Measurements from ENCODE around the gene WFIKKN1. TPM values are rescaled to one million over a fixed set of nuclear protein-coding genes. Genes with fewer than 3 reads are reported as not detected.

The WFIKKN1 gene
- total and polyA plus RNA-seq, 2 of the 13 experiments (the other 11 are each of a cell fraction or from before 2014, with no cell fraction given), result 1.7 to 4.9 TPM

GRCh38 chr16:588889-589657 lies 41.7 kb upstream of the WFIKKN1 start (continued):
- TF ChIP-seq ZBED4 (CRISPR knock-in tag; IDR thresholded peaks at IDR 0.05; ENCODE audit: borderline replicate concordance), result no peak
- 0 out of 2 replicates have a peak, but pooled peaks have one; percentile 48 for TF ChIP-seq DMAP1 (CRISPR knock-in tag; IDR thresholded peaks at IDR 0.05)
- TF ChIP-seq EED (CRISPR knock-in tag; IDR thresholded peaks at IDR 0.05), result no peak
- peak; percentile 48; the same call in 1 of the 2 replicates for TF ChIP-seq ATF2 (CRISPR knock-in tag; IDR thresholded peaks at IDR 0.05)
- TF ChIP-seq IKZF5 (CRISPR knock-in tag; IDR thresholded peaks at IDR 0.05), result peak; percentile 49; the same call in 1 of the 2 replicates
- TF ChIP-seq ZNF569 (CRISPR knock-in tag; IDR thresholded peaks at IDR 0.05; ENCODE audit: borderline replicate concordance), result no peak
- no peak for TF ChIP-seq FLYWCH1 (CRISPR knock-in tag; IDR thresholded peaks at IDR 0.05)
- TF ChIP-seq ZZZ3 (CRISPR knock-in tag; IDR thresholded peaks at IDR 0.05; ENCODE audit: borderline replicate concordance), result peak; percentile 50; the same call in 1 of the 2 replicates
- no peak for TF ChIP-seq ATF3 (CRISPR knock-in tag; IDR thresholded peaks at IDR 0.05)
- no peak for TF ChIP-seq ZNF20 (CRISPR knock-in tag; IDR thresholded peaks at IDR 0.05)
- TF ChIP-seq CBX2 (IDR thresholded peaks at IDR 0.05; ENCODE audit: low read depth, low read length), result no peak
- no peak for TF ChIP-seq CBX2 (CRISPR knock-in tag; IDR thresholded peaks at IDR 0.05; ENCODE audit: low read depth)
- no peak; the same call in 1 of the 2 replicates for TF ChIP-seq MAZ (IDR thresholded peaks at IDR 0.05; ENCODE audit: borderline replicate concordance, low read depth, low read length)
- peak; percentile 34; the same call in 1 of the 2 replicates for TF ChIP-seq MAZ (CRISPR knock-in tag; IDR thresholded peaks at IDR 0.05; ENCODE audit: low read depth)
- no peak for TF ChIP-seq ZNF282 (IDR thresholded peaks at IDR 0.05; ENCODE audit: partially characterized antibody)
- no peak for TF ChIP-seq MLLT10 (CRISPR knock-in tag; IDR thresholded peaks at IDR 0.05)
- no peak for TF ChIP-seq NCOR1 (IDR thresholded peaks at IDR 0.05; ENCODE audit: borderline replicate concordance, low read length)
- no peak for TF ChIP-seq TRIM24 (CRISPR knock-in tag; IDR thresholded peaks at IDR 0.05)
- TF ChIP-seq THAP11 (CRISPR knock-in tag; IDR thresholded peaks at IDR 0.05), result peak; percentile 75
- peak; percentile 75 for TF ChIP-seq ZNF230 (CRISPR knock-in tag; IDR thresholded peaks at IDR 0.05)
- no peak for TF ChIP-seq ZNF660 (CRISPR knock-in tag; IDR thresholded peaks at IDR 0.05; ENCODE audit: borderline replicate concordance, low read depth)
- TF ChIP-seq MXD4 (CRISPR knock-in tag; IDR thresholded peaks at IDR 0.05), result peak; percentile 60
- no peak for TF ChIP-seq ZNF883 (CRISPR knock-in tag; IDR thresholded peaks at IDR 0.05; ENCODE audit: not compliant biosample characterization)
